Osteoblast (primary cell): ENCODE data around the gene SAYSD1. TPM values are rescaled to one million over a fixed set of nuclear protein-coding genes. Genes with fewer than 3 reads are reported as not detected.

Experiments used
- DNase-seq: peaks from one replicate; pipeline ENCODE4 v3.0.0; 2011; ENCODE audit warnings: low spot score, mixed read lengths; ENCODE audit not compliant: insufficient read length; ENCODE audit errors: missing footprints
- H2AFZ ChIP-seq: 2 replicates; pipeline ENCODE4 v1.6.0; 2011; ENCODE audit warnings: mild to moderate bottlenecking, low read length
- H3K27ac ChIP-seq: 2 replicates; pipeline ENCODE4 v1.5.1; 2011; ENCODE audit warnings: mild to moderate bottlenecking, low read depth, low read length, moderate library complexity
- H3K27me3 ChIP-seq: 2 replicates; pipeline ENCODE4 v1.6.0; 2012; ENCODE audit warnings: mild to moderate bottlenecking, control low read depth, inconsistent platforms, low read length, moderate library complexity; ENCODE audit not compliant: insufficient read depth
- H3K36me3 ChIP-seq: 2 replicates; pipeline ENCODE4 v1.5.1; 2011; ENCODE audit warnings: mild to moderate bottlenecking, low read length, control low read depth, moderate library complexity; ENCODE audit not compliant: insufficient read depth
- H3K4me1 ChIP-seq: 2 replicates; pipeline ENCODE4 v1.5.1; 2011; ENCODE audit warnings: mild to moderate bottlenecking, low read length, control low read depth, moderate library complexity; ENCODE audit not compliant: insufficient read depth
- H3K4me2 ChIP-seq: 2 replicates; pipeline ENCODE4 v1.6.0; 2011; ENCODE audit warnings: mild to moderate bottlenecking, low read length; ENCODE audit not compliant: insufficient read depth
- H3K4me3 ChIP-seq: fragments of 200-600 bp; sonication (generic); 3 replicates; pipeline ENCODE4 v1.5.1; 2012; ENCODE audit warnings: mild to moderate bottlenecking, low read length, inconsistent platforms; ENCODE audit not compliant: insufficient read depth
- H3K79me2 ChIP-seq: 2 replicates; pipeline ENCODE4 v1.6.0; 2012; ENCODE audit warnings: mild to moderate bottlenecking, low read length, control low read depth, inconsistent platforms; ENCODE audit not compliant: insufficient read depth
- H3K9me3 ChIP-seq: 2 replicates; pipeline ENCODE4 v1.5.1; 2011; ENCODE audit warnings: low read depth, low read length, control low read depth
- H4K20me1 ChIP-seq: 2 replicates; pipeline ENCODE4 v1.6.0; 2012; ENCODE audit warnings: mild to moderate bottlenecking, low read length, control low read depth; ENCODE audit not compliant: insufficient read depth
- CTCF ChIP-seq: IDR thresholded peaks from 2 replicates; pipeline ENCODE4 v1.5.1; 2011; ENCODE audit warnings: mild to moderate bottlenecking, low read depth, low read length, moderate library complexity; ENCODE audit errors: extremely low read depth
- total RNA-seq: library from RNA; depleted of rRNA; stranded (reverse); fragments of >200 nt; gene quantifications from 2 replicates; pipeline ENCODE4 v1.2.3, GENCODE V29; 2012

Gene SAYSD1
- total RNA-seq, 1 donor, result 31.1 TPM

- DNase-seq, result peak; percentile 46
- no peaks in the 10 kb centered on the region for H4K20me1 ChIP-seq
- no peak overlapping the region for H3K27ac ChIP-seq
- no peaks in the 10 kb centered on the region for H3K9me3 ChIP-seq
- no peak overlapping the region for H2AFZ ChIP-seq
- H3K4me2 ChIP-seq, result no peak overlapping the region
- TF ChIP-seq CTCF, result no peak
- peaks cover 2% of the 10 kb centered on the region for H3K4me1 ChIP-seq
- H3K27me3 ChIP-seq, result no peaks in the 10 kb centered on the region
- no peak overlapping the region for H3K4me3 ChIP-seq
- H3K36me3 ChIP-seq, result no peaks in the 10 kb centered on the region
- H3K79me2 ChIP-seq, result no peaks in the 10 kb centered on the region
These were observed 15.7 kb upstream of the SAYSD1 start for GRCh38 chr6:39130691-39131090.

GRCh38 chr6:39128832-39129231 is 13.8 kb upstream of the SAYSD1 start:
- Histone ChIP-seq H2AFZ (no peak overlapping the region), H3K79me2 (no peaks in the 10 kb centered on the region), H3K4me1 (peaks cover 2% of the 10 kb centered on the region), H3K27me3 (no peaks in the 10 kb centered on the region), H4K20me1 (no peaks in the 10 kb centered on the region), H3K4me3 (no peak overlapping the region), H3K27ac (no peak overlapping the region), H3K9me3 (no peaks in the 10 kb centered on the region), H3K4me2 (no peak overlapping the region), H3K36me3 (no peaks in the 10 kb centered on the region)
- no peak for TF ChIP-seq CTCF
- no peak for DNase-seq

GRCh38 chr6:39128106-39128505 is 13.1 kb upstream of the SAYSD1 start:
- no peaks in the 10 kb centered on the region for H3K36me3 ChIP-seq
- DNase-seq, result no peak
- no peak overlapping the region for H3K4me3 ChIP-seq
- H3K4me2 ChIP-seq, result no peak overlapping the region
- no peak for TF ChIP-seq CTCF
- H3K4me1 ChIP-seq, result peaks cover 2% of the 10 kb centered on the region
- H4K20me1 ChIP-seq, result no peaks in the 10 kb centered on the region
- no peaks in the 10 kb centered on the region for H3K9me3 ChIP-seq
- no peaks in the 10 kb centered on the region for H3K79me2 ChIP-seq
- H3K27me3 ChIP-seq, result peaks cover 3% of the 10 kb centered on the region
- no peak overlapping the region for H3K27ac ChIP-seq
- H2AFZ ChIP-seq, result no peak overlapping the region

GRCh38 chr6:39124114-39124513 is 9.1 kb upstream of the SAYSD1 start:
- Histone ChIP-seq H3K27ac (no peak overlapping the region), H3K79me2 (no peaks in the 10 kb centered on the region), H3K9me3 (no peaks in the 10 kb centered on the region), H3K36me3 (no peaks in the 10 kb centered on the region), H3K4me3 (no peak overlapping the region), H4K20me1 (no peaks in the 10 kb centered on the region), H3K27me3 (peaks cover 3% of the 10 kb centered on the region), H3K4me2 (no peak overlapping the region), H2AFZ (no peak overlapping the region), H3K4me1 (peaks cover 2% of the 10 kb centered on the region)
- DNase-seq, result no peak
- TF ChIP-seq CTCF, result no peak
